IPS-NIHi11 (cell line): ENCODE data around the gene SURF4.
"Not testable (repeated sequence)": the region's sequence is repeated elsewhere in the genome, so short reads cannot be mapped to it uniquely, and the experiment has no call there.

Experiments
- DNase-seq: peaks from one replicate; pipeline ENCODE4 v3.0.0; 2012; ENCODE audit warnings: mixed read lengths, low spot score

The SURF4 gene

GRCh38 chr9:133352635-133353340, 23.1 kb downstream of the SURF4 start:
- DNase-seq, result no peak

- DNase-seq, result peak; percentile 69
Observed at GRCh38 chr9:133351908-133352634, 23.8 kb downstream of the SURF4 start.

- DNase-seq, result no peak
Observed at GRCh38 chr9:133351526-133351907, 24.3 kb downstream of the SURF4 start.

- no peak for DNase-seq
Observed at GRCh38 chr9:133349965-133350616, 25.8 kb downstream of the SURF4 start.

- no peak for DNase-seq
Observed at GRCh38 chr9:133348718-133349573, 26.9 kb downstream of the SURF4 start.

DNA sequence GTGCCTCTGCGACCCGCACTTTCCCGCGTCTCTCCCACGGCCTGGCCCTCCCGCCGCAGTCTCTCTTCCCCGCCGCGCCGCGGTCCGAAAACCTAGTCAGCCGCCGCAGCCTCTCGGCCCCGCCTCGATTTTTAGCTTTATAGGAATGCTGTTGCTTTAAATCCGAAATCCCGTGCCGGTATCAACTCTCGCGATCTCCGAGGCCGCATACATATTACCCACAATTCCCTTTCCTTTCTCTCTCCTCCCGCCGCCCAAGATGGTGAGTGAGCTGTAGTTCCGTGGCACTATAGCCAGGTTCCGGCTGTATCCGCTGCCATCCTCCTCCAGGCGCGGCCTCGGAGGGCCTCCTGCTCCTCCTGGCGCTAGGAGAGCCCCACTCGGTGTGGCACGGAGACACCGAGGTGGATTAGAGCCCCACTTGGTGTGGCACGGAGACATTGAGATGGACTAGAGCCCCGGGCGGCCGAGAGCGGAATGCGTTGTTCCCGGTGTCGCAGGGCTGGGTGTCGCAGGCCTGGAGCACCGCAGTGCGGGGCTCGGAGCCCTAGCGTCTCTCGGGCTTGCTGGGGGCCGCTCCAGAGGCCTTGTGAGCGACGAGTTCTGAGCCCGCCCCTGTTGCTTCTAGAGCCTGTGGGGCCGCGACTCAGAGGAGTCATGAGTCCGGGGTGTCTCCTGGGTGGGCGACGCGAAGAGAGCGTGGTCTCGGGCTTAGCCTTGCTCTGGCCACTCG, 27.7 kb downstream of the SURF4 start, which contains the start of the genes MED22 and RPL7A:
TSS of gene MED22 (minus strand) at position 147 of the 733 bp plus-strand sequence. CDS start 1,469 bp downstream, outside the sequence.
TSS of gene RPL7A (plus strand) at position 234 of the 733 bp plus-strand sequence. CDS start at position 260, 26 bp downstream.
- DNase-seq, result peak; percentile 90

DNA sequence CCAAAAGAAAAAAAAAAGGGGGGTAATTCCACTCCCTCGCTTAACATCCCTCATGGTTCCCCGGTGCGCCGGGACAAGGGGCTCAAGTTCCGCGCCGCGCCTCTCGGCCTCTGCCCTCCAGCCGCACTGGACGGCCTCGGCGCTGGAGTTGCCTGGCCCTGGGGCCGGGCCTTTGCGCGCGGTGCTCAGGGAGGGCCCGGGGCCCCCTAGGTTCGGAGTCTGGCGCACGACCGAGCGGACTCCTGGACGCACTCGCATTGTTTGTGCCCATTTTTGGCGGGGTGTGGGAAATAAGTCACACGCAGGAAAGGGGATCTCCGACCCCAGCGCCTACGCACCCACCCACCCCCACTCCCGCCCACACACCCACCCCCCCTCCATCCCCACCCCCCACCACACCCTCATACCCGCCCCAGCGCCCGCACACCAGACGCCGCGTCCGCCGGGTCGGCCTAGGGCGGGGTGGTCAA, 28.3 kb downstream of the SURF4 start:
- peak; percentile 74 for DNase-seq

- DNase-seq, result no peak
Observed at GRCh38 chr9:133346021-133346785, 29.7 kb downstream of the SURF4 start.

DNA sequence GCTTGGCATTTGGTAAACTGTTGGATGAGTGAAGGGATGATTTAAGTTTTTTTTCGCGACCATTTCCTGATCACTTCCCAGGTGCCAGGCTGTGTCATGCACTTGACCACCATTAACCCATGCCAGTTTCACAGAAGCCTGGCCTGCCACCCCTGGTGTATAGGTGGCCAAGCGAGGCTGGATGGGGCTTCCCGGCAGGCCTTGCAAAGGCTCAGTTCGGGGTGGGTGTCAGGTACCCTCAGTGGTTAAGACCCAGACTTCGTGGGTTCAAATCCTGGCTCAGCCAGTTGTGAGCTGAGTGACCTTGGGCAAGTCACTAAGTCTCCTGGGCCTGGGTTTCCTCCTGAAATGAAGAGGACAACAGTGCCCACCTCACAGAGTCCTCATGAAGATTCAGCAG, 30.3 kb downstream of the SURF4 start:
- no peak for DNase-seq

- no peak for DNase-seq
Observed at GRCh38 chr9:133344979-133345378, 30.9 kb downstream of the SURF4 start.

DNA sequence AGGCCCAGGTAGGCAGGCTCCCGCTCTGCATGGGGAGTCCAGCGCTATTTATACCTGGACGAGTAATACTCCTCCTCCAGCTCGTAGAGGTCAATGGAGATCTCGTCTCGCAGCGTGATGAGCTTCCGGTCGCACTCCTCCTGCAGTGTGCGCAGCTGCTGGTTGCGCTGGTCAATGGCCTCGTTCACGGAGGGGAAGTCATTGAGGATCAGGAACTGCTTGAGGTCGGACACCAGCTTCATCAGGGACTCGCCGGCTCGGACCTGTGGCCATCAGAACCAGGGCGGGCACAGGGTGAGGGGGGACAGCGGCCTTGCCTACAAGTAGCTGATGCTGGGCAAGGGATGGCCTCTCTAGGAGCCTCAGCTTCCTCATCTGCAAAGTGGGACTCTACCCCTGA, 31.8 kb downstream of the SURF4 start:
- DNase-seq, result no peak

GRCh38 chr9:133342570-133342969, 33.3 kb downstream of the SURF4 start:
- no peak for DNase-seq

DNA sequence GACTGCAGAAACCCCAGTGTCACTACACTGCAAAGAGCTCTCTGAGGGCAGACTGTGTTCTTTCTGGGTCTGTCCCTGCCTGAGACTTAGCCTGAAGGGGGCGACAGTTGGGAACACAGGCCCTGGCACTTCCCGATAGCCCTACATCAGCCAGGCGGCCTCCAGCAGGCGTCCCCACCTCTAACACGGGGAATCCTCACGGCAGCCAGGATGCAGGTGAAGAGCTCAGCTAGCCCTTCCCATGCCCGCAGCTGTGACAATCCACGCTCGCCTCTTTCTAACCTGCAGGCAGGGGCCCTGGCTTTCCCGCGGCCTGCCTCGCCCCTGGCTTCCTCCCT, 33.8 kb downstream of the SURF4 start:
- DNase-seq, result peak; percentile 67

DNA sequence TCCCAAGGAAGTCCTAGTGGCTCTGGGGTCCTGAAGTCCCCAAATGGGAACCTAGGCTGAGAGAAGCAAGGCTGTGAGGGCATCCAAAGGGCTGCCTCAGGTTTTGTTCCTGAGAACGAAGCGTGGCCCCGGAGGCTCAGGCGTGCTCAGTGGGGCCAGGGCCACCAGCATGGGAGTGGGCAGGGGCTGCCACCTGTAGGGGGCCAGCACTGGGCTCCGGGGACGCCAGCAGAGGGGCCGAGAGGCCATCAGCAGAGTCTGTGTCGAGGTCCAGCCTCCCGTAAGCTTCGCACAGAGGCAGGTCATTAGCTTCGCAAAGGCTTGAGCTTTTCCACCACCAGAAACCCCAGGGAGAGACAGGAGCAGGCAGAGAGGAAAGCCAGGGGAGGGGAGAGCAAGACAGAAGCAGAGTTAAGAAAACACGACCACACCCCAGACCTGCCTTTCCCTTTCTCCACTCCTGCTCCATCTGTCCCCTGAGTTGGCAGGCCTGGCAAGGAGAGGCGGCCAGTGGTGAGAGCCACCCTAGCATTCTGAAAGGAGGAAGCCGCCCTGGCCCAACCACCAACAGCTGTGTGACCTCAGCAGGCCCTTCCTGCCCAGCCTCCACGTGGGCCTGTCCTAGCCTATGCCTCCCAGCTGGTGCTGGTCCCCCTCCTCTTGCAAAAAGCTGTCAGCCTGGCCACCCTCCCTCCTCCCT, 34.3 kb downstream of the SURF4 start:
- DNase-seq, result no peak

DNA sequence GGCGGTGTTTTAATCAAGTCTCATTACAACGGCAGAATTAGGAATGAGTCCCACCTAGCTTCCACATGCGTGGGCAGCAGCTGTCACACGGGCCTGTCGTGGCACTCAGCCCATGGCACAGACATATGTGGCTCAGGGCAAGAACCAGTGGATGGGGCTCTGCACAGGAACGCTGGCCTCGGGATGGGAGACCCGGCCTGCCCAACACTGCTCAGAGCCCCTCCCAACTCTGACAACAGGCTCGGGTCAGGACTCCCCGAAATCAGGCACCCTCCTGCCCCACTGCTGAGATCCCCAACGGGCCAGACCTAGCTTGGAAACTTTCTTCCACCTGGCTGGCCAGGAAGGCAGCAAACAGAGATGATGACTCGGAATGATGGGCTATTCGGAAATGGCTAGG, 34.9 kb downstream of the SURF4 start:
- no peak for DNase-seq

GRCh38 chr9:133340256-133340655, 35.6 kb downstream of the SURF4 start:
- no peak for DNase-seq

DNA sequence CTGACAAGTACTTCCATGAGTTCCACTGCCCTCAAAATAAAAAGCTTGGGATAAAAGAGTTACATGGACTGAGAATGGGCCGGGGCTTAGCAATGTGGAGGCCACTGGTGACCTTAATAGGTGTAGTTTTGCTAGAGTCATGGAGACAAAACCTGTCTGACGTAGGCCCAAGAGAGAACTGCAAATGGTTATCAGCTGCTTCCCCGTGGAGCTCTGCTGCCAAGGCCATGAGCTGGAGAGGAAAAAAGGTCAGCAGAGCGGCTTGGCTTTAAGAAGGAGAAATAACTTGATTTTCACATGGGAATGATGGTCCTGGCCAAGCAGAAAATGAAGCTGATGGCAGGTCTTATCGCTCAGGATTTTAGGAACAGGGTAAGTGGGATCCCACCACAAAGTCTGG, 36.2 kb downstream of the SURF4 start:
- DNase-seq, result no peak

DNA sequence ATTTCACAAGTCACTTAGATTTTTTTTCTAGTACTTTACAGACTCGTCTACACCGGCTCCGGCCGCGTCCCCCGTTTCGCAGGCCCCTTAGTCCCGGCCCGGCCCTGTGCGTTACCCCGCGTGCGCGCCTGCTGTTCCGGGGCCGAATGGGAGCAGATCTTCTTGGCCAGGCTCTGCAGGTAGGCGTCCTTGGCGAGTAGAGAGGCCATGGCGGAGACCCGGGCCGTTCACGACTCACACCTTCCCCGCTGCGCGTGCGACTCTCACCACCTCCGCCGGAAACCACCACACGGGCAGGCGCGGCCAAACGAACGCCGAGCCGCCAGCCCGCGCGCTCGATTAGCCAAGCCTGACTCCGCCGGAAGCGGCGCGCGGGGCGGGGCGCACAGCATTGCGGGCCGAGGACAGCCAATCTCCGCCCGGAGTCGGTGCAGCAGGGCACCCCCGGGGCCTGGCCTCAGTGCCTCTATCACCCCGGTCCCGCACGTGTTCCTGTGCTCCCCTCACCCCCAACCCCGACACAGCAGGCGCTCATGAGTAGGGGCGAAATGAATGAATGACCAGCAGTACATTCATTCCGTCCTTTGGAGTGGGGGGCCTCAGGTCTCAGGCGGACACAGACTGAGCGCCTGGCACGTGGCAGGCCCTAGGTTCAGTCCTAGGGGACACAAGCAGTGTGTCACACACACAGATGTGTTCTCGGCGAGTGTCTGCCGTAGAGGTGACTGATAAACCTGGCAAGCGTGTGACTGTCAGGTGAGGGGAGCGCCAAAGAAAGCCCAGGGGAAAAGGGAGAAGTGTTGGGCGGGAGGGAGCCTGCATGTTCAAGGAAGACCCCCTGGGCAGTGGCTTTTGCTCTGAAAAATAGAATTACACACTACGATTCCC, 39.7 kb downstream of the SURF4 start, which contains the start of gene SURF6:
TSS of gene SURF6 (minus strand) at position 265 of the 888 bp plus-strand sequence. CDS start at position 209, 56 bp downstream.
- peak; percentile 93 for DNase-seq

- not testable (repeated sequence) for DNase-seq
Observed at GRCh38 chr9:133334888-133335287, 41.0 kb downstream of the SURF4 start.
